Measurements from ENCODE around the gene ATP5IF1.

Gene ATP5IF1

DNA sequence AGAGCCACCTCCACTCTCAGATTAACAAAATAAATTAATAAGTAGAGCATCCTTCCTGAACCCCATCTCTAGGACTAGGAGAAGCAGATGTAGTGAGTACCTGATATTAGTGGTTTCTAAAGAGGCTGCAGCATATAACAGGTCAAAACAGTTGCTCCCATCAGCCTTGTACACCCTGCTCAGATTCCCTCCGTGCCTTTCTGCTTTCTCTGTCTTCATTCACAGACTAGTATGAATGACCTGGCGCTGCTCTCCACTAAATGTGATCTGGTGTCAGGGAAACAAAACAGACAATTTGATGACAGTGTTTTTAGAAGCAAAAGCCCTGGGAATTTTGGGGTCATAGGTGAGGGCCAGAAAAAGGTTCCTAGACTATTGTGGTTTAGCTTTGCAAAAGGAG is 31.7 kb downstream of the ATP5IF1 start:
- no peak for DNase-seq

GRCh38 chr1:28269529-28269928 is 33.6 kb downstream of the ATP5IF1 start:
- DNase-seq = no peak

GRCh38 chr1:28272215-28272852 is 36.4 kb downstream of the ATP5IF1 start:
- DNase-seq = no peak

DNA sequence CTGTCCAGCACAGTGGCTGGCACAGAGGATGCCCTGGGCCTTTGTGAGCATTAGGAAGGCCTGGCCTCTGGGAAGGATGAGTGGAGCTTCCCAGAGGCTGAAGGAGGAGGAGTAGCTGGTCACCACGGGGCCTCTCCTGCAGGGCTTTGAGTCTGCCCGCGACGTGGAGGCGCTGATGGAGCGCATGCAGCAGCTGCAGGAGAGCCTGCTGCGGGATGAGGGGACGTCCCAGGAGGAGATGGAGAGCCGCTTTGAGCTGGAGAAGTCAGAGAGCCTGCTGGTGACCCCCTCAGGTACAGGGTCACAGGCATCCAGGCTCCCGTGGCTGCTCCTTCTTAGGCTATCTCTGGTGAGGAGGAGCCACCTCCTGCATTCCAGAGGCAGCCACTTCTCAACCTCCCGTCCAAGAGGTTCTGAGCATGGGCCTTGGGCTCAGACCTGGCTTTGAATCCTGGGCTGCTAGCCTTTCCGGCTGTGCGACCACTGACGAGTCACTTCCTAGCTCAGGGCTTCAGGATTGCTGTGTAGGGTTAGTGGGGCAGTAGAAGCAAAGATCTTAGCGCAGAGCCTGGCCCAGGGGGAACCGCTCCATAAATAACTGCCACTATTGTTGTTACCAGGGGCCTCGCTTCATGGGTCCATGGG is 37.4 kb downstream of the ATP5IF1 start:
- DNase-seq = no peak

- DNase-seq = no peak
These were observed 42.8 kb downstream of the ATP5IF1 start for GRCh38 chr1:28278763-28279162.

DNA sequence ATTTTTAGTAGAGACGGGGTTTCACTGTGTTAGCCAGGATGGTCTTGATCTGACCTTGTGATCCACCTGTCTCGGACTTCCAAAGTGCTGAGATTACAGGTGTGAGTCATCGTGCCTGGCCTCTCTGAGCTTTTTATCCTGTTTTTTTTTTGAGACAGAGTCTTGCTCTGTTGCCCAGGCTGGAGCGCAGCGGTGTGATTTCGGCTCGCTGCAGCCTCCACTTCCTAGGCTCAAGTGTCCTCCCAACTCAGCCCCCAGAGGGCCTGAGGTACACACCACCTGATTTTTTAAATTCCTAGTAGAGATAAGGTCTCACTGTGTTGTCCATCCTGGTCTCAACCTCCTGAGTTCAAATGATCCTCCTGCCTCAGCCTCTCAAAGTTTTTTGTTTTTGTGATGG is 43.8 kb downstream of the ATP5IF1 start:
- no peak for DNase-seq

- DNase-seq = no peak
These were observed 44.6 kb downstream of the ATP5IF1 start for GRCh38 chr1:28280501-28280900.

- no peak for DNase-seq
These were observed 45.1 kb downstream of the ATP5IF1 start for GRCh38 chr1:28280977-28281381.

DNA sequence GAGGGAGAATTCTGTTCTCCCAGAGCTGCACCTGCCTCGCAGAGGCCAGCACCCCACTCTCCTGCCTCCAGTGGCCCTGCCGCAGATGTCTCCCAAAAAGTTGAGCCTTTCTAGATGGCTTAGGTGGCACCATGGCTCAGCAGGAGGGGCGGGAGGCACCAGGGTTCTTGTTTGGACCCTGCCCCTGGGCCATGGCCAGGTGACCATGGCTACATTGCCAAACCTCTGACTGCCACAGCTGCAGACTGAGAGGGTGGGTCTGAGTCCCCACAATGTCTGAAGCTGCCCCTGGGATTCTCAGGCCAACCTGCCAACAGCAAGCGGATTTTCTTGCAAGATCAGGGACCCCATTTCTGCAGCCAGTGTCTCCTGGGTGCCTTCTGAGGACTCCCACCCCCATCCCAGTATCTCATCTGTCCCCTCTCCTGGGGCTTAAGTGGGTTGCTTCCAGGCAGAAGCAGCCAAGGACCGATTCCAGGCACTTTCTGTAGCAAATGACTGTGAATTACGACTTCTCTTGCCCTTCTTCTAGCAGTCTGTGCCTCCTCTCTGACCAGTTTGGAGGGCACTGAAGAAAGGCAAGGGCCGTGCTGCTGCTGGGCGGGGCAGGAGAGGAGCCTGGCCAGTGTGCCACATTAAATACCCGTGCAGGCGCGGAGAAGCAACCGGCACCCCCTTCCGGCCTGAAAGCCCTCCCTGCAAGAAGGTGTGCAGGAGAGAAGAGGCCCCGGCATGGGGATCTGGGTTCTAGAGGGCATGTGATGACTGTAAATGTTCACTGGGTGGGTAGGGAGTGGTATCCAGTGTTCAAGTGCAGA is 45.9 kb downstream of the ATP5IF1 start:
- DNase-seq = no peak

GRCh38 chr1:28282426-28283407 is 46.8 kb downstream of the ATP5IF1 start:
- no peak for DNase-seq

- DNase-seq = no peak
These were observed 50.2 kb downstream of the ATP5IF1 start for GRCh38 chr1:28286111-28286510.

Data from CD4-positive, alpha-beta T cell treated with Interleukin-6 for 4 hours (primary cell).